Pancreas (tissue), 10 donors: Measurements from ENCODE around the gene BCAS1. TPM values are rescaled to one million over a fixed set of nuclear protein-coding genes. Genes with fewer than 3 reads are reported as not detected.

Experiments
- ATAC-seq, 4 donors: fragments of 200-7000 bp; cut with Tn5 transposase; one replicate each; pipeline versions ENCODE4 v1.8.0 to v1.9.1; 2020; ENCODE audit warnings: mild to moderate bottlenecking in 4 of 4, moderate library complexity in 4 of 4
- DNase-seq, 6 donors: peaks; one replicate each; pipeline ENCODE4 v3.0.0-alpha.2; 2020
- FAIRE-seq: peaks from 2 replicates; lab custom pipeline; 2012; peaks lifted over from hg19 to GRCh38; lab: Jason Lieb, UNC
- H3K27ac ChIP-seq, 4 donors: fragments of 200-600 bp; sonication (generic); 1 replicate in 3 of 4; 2 replicates in 1 of 4; pipeline versions ENCODE4 v1.5.0 to v1.8.0; 2020
- H3K27me3 ChIP-seq, 4 donors: fragments of 200-600 bp; one replicate each; pipeline ENCODE4 v1.8.0; 2021
- H3K36me3 ChIP-seq, 3 donors: fragments of 200-600 bp; sonication (generic) in 1 of 3; one replicate each; pipeline versions ENCODE4 v1.5.0 to v1.8.0; 2020 to 2021
- H3K4me1 ChIP-seq, 3 donors: fragments of 200-600 bp; one replicate each; pipeline ENCODE4 v1.8.0; 2021
- H3K4me3 ChIP-seq, 4 donors: fragments of 200-600 bp; sonication (generic) in 2 of 4; one replicate each; pipeline versions ENCODE4 v1.5.0 to v1.8.0; 2020 to 2021
- H3K9me3 ChIP-seq, 4 donors: fragments of 200-600 bp; one replicate each; pipeline ENCODE4 v1.8.0; 2021
- CTCF ChIP-seq, 4 donors: fragments of 200-600 bp; sonication (generic) in 3 of 4; IDR thresholded peaks; one replicate each; pipeline versions ENCODE4 v1.5.0 to v1.8.0; 2021; ENCODE audit warnings: antibody characterized with exemption in 4 of 4
- WGBS, 2 donors: extraction: QIAGEN DNeasy Blood & Tissue Kit; methylation state at CpG; one replicate each; pipeline ENCODE4 v1.1.7; 2013; 5-methylcytosine and 5-hydroxymethylcytosine counted together
- intact Hi-C, 3 donors: fragments of 100-400 bp; cut with DNase I; formaldehyde crosslinking; loops; one replicate each; pipeline versions ENCODE4 v1.11.1 to v1.14.2; 2022
- polyA plus RNA-seq, 2 donors: library from polyadenylated mRNA; stranded (reverse); fragments of 200-250 nt; gene quantifications; one replicate each; pipeline ENCODE4 v1.2.3, GENCODE V29; 2013
- total RNA-seq, 6 donors: library from RNA; stranded (reverse); fragmentation: NEBNext Ultra II Directional in 4 of 6; extraction: Animal tissue kit (Norgen Biotek cat#: 25700) in 4 of 6; gene quantifications; one replicate each; pipeline versions ENCODE4 v1.2.1 to v1.2.4, GENCODE V29; 2021 to 2023
- donor health status: healthy with polysubstance abuse.
- donor health status: DM: no; HTN: no; CAD: no; lungs with moderate emphysema.
- donor health status: DM: no; HTN: no; CAD: no.
- donor health status: control.
- donor health status: control.
- donor health status: Bipolar disorder and iron deficiency.
- donor health status: DM: yes; HTN: yes; CAD: no.
- donor health status: DM: no; HTN: no; CAD: no.
- donor health status: DM: no; HTN: no; CAD: no.
- donor health status: DM: yes; HTN: yes; CAD: no.

The BCAS1 gene
- total and polyA plus RNA-seq, 8 donors, result 0.20 to 0.85 (median 0.61) TPM

GRCh38 chr20:53941680-53942471 is 128.5 kb downstream of the BCAS1 start:
- H3K4me1 ChIP-seq, result peaks cover 0 to 15% (median 0%) of the 10 kb centered on the region in 3 donors
- H3K4me3 ChIP-seq, result no peak overlapping the region
- WGBS, 2 donors, result 67 to 79% methylated on average over 7 of the region's 7 CpGs

GRCh38 chr20:53940907-53941545 is 129.4 kb downstream of the BCAS1 start:
- Histone ChIP-seq H3K27ac (peak overlapping the region in 1 of 4 donors; percentile 9), H3K9me3 (no peaks in the 10 kb centered on the region), H3K36me3 (no peaks in the 10 kb centered on the region), H3K27me3 (no peaks in the 10 kb centered on the region), H3K4me3 (no peak overlapping the region), H3K4me1 (peaks cover 0 to 15% (median 0%) of the 10 kb centered on the region in 3 donors)
- 70 to 73% methylated on average over 6 of the region's 6 CpGs for WGBS, 2 donors
- intact Hi-C loops, result no loop called here
- FAIRE-seq, result no peak
- DNase-seq, result no peak
- TF ChIP-seq CTCF (IDR thresholded peaks at IDR 0.05), result no peak
- ATAC-seq, result peak in 1 of 4 donors; percentile 44

More at GRCh38 chr20:53941680-53942471, 128.5 kb downstream of the BCAS1 start:
- H3K27me3 ChIP-seq, result no peaks in the 10 kb centered on the region
- DNase-seq, result no peak
- intact Hi-C loops, result no loop called here
- no peaks in the 10 kb centered on the region for H3K36me3 ChIP-seq
- no peak overlapping the region for H3K27ac ChIP-seq
- ATAC-seq, result no peak
- no peak for FAIRE-seq
- H3K9me3 ChIP-seq, result no peaks in the 10 kb centered on the region
- no peak for TF ChIP-seq CTCF (IDR thresholded peaks at IDR 0.05)

- DNase-seq (no peak), ATAC-seq (no peak), FAIRE-seq (no peak)
- no peak for TF ChIP-seq CTCF (IDR thresholded peaks at IDR 0.05)
- H3K36me3 ChIP-seq, result no peaks in the 10 kb centered on the region
- 43 to 53% methylated on average over 7 of the region's 7 CpGs for WGBS, 2 donors
- no peaks in the 10 kb centered on the region for H3K27me3 ChIP-seq
- peaks cover 0 to 15% (median 0%) of the 10 kb centered on the region in 3 donors for H3K4me1 ChIP-seq
- H3K9me3 ChIP-seq, result no peaks in the 10 kb centered on the region
- intact Hi-C loops, result no loop called here
- no peak overlapping the region for H3K4me3 ChIP-seq
- peak overlapping the region in 1 of 4 donors; percentile 9 for H3K27ac ChIP-seq
These were observed 130.1 kb downstream of the BCAS1 start for GRCh38 chr20:53940360-53940702.

- peak; percentile 75 to 91 (median 84) for DNase-seq
- no peaks in the 10 kb centered on the region for H3K27me3 ChIP-seq
- intact Hi-C loops, result no loop called here
- peak; percentile 31 to 60 (median 52) for TF ChIP-seq CTCF (IDR thresholded peaks at IDR 0.05)
- ATAC-seq, result peak; percentile 93 to 96 (median 95)
- 6 to 8% methylated on average over 7 of the region's 7 CpGs for WGBS, 2 donors
- H3K36me3 ChIP-seq, result no peaks in the 10 kb centered on the region
- peaks cover 0 to 17% (median 0%) of the 10 kb centered on the region in 3 donors for H3K4me1 ChIP-seq
- H3K4me3 ChIP-seq, result no peak overlapping the region
- H3K27ac ChIP-seq, result peak overlapping the region in 2 of 4 donors; percentile 35 to 59
- no peak for FAIRE-seq
- no peaks in the 10 kb centered on the region for H3K9me3 ChIP-seq
These were observed 130.6 kb downstream of the BCAS1 start for GRCh38 chr20:53939572-53940359.
